ENCODE results near the gene C11orf98. TPM values are rescaled to one million over a fixed set of nuclear protein-coding genes. Genes with fewer than 3 reads are reported as not detected.

C11orf98 gene
- total and polyA plus RNA-seq, 2 donors (not counting 3 experiments of a cell fraction or from before 2014, with no cell fraction given) = 39.5 to 61.0 TPM

DNA sequence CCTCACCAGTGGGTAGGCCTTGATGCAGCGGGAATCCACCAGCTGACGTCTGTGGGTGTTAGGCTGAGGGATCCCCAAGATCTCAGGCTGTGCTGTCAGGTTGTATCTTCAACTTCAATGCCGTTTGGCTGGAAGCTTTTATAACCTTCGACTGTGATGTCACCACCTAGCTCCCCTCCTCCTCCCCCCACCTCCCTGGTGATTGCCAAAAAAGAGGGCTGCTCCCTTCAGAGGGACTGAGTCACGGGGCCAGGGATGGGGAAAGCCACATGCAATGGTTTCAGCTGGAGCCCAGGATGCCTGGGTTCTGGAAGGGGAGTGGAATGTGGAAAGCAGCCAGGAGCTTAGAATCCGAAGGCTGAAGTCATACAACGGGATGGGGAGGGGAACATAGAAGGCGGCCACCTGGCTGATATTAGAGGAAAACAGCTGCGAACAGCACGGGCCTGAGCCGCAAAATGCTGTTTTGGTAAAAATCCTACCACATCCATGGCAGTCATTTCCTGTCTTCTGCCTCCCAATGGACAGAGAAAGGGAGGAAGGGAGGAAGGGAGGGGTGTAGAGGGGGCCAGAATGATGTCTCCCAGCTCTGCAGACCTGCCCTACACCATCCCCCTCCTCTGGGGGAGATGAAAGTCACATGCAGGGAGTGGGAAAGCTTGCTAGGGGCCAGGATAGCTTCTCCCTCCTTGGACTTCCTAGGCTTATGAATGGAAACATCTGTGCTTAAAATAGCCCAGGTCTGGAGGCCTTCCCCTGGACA, 24.6 kb upstream of the C11orf98 start, which contains the start of gene LRRN4CL:
LRRN4CL (minus strand) TSS at position 110 of the 763 bp plus-strand sequence. CDS start 1,022 bp downstream, outside the sequence.
- no peak within 1 kb of the TSS for H3K4me3 ChIP-seq (replicated peaks in 1 of 3; ENCODE audit: insufficient read depth in 1 of 3, low read depth in 1 of 3, low read length in 3 of 3)
- peaks cover 2 to 10% of the 10 kb centered on the region in 2 experiments for H3K27me3 ChIP-seq (ENCODE audit: control insufficient read depth in 2 of 2, insufficient read depth in 2 of 2, low read length in 2 of 2)
- DNase-seq (ENCODE audit: low read depth, low spot score) (no peak), FAIRE-seq (no peak)
- no peaks in the 10 kb centered on the region for H4K20me1 ChIP-seq (replicated peaks; ENCODE audit: control insufficient read depth, extremely low read depth, insufficient read depth, low read length)
- no peak within 1 kb of the TSS for H3K27ac ChIP-seq (ENCODE audit: insufficient read depth, low read depth, low read length)
- intact Hi-C loops (cut with micrococcal nuclease) (no loop called here), dilution Hi-C loops (cut with MboI; ENCODE audit: extremely low pct_ligation_motif_present, low sequenced_read_pairs) (no loop called here)
- H3K9me1 ChIP-seq (replicated peaks; ENCODE audit: control insufficient read depth, extremely low read depth, insufficient read depth, low read length) = no peaks in the 10 kb centered on the region
- no peak for TF ChIP-seq POLR2AphosphoS5 (IDR thresholded peaks at IDR 0.05; ENCODE audit: insufficient read depth, low read depth, low read length)
- no peak for TF ChIP-seq GATA2 (IDR thresholded peaks at IDR 0.05; ENCODE audit: insufficient read depth, insufficient read length, low read depth, low read length)
- TF ChIP-seq FOS (IDR thresholded peaks at IDR 0.05; ENCODE audit: borderline replicate concordance, insufficient read depth, low read length) = no peak
- TF ChIP-seq, protein P1, sequence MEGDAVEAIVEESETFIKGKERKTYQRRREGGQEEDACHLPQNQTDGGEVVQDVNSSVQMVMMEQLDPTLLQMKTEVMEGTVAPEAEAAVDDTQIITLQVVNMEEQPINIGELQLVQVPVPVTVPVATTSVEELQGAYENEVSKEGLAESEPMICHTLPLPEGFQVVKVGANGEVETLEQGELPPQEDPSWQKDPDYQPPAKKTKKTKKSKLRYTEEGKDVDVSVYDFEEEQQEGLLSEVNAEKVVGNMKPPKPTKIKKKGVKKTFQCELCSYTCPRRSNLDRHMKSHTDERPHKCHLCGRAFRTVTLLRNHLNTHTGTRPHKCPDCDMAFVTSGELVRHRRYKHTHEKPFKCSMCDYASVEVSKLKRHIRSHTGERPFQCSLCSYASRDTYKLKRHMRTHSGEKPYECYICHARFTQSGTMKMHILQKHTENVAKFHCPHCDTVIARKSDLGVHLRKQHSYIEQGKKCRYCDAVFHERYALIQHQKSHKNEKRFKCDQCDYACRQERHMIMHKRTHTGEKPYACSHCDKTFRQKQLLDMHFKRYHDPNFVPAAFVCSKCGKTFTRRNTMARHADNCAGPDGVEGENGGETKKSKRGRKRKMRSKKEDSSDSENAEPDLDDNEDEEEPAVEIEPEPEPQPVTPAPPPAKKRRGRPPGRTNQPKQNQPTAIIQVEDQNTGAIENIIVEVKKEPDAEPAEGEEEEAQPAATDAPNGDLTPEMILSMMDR (IDR thresholded peaks at IDR 0.05; ENCODE audit: extremely low read depth in 1 of 2, insufficient read depth in 1 of 2, low read depth in 1 of 2, low read length in 2 of 2) = no peak
- no peak for TF ChIP-seq MYC (IDR thresholded peaks at IDR 0.05; ENCODE audit: low read depth, low read length)
- TF ChIP-seq EZH2 (IDR thresholded peaks at IDR 0.05; ENCODE audit: borderline replicate concordance, low read depth, low read length, severe bottlenecking) = no peak
- TF ChIP-seq POLR2A (IDR thresholded peaks at IDR 0.05; ENCODE audit: low read depth, low read length) = no peak
- no peak for TF ChIP-seq JUN (IDR thresholded peaks at IDR 0.05; ENCODE audit: borderline replicate concordance, insufficient read depth, insufficient read length, low read depth)
- TF ChIP-seq, protein P2, sequence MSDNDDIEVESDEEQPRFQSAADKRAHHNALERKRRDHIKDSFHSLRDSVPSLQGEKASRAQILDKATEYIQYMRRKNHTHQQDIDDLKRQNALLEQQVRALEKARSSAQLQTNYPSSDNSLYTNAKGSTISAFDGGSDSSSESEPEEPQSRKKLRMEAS (IDR thresholded peaks at IDR 0.05; ENCODE audit: insufficient read depth, insufficient read length) = no peak
- H2AFZ ChIP-seq (ENCODE audit: low read depth, low read length) = peak within 1 kb of the TSS; percentile 50
- H3K9ac ChIP-seq (replicated peaks; ENCODE audit: extremely low read depth, insufficient read depth, low read length) = no peak within 1 kb of the TSS
- ChIA-PET POLR2A (interaction anchor here (0.7 kb wide), 1 partner anchor 25 kb away, joined by 3 read pairs; the partner anchor contains the start of genes C11orf98 and CSKMT), CTCF (interaction anchor here (0.6 to 8.0 kb wide), 6 partner anchors 9 to 294 kb away, joined by 3 to 118 read pairs (median 3); partner anchors contain the start of gene GANAB)
- no peaks in the 10 kb centered on the region for H3K4me1 ChIP-seq (ENCODE audit: control insufficient read depth, extremely low read depth, insufficient read depth, low read length)
- BruUV-seq (replicated peaks) = no TSS peak
- no peaks in the 10 kb centered on the region for H3K9me3 ChIP-seq (replicated peaks; ENCODE audit: control insufficient read depth, insufficient read depth, low read length)
- no peaks in the 10 kb centered on the region for H3K79me2 ChIP-seq (ENCODE audit: control insufficient read depth, insufficient read depth, low read length)
- peaks cover 5 to 23% of the 10 kb centered on the region in 2 experiments for H3K36me3 ChIP-seq (ENCODE audit: control insufficient read depth in 2 of 2, extremely low read depth in 1 of 2, insufficient read depth in 2 of 2, low read length in 2 of 2)
- H3K4me2 ChIP-seq (ENCODE audit: insufficient read depth, low read length) = no peak within 1 kb of the TSS

Data from endothelial cell of umbilical vein (primary cell).